K562 (cell line): ENCODE measurements around the gene AGPAT2. TPM values are rescaled to one million over a fixed set of nuclear protein-coding genes. Genes with fewer than 3 reads are reported as not detected.
A peak's percentile ranks its signal among the peaks of the same experiment; 100 is the strongest.

ENCODE experiments used
- CTBP1 ChIP-seq: fragments of 450-650 bp; IDR thresholded peaks from 2 replicates; pipeline ENCODE4 v1.6.1; 2016; ENCODE audit warnings: borderline replicate concordance
- HNRNPH1 ChIP-seq: fragments of 200-400 bp; formaldehyde crosslinking; optimal IDR thresholded peaks from 2 replicates; pipeline ENCODE3; 2017; ENCODE audit warnings: low read depth, mild to moderate bottlenecking, low read length, moderate library complexity
- MED1 ChIP-seq: sonication (generic); formaldehyde crosslinking; IDR thresholded peaks from 2 replicates; pipeline ENCODE4 v1.8.1; 2023; ENCODE audit warnings: missing genetic modification reagents, borderline replicate concordance
- SMARCB1 ChIP-seq: IDR thresholded peaks from 2 replicates; pipeline ENCODE4 v1.6.1; 2011; ENCODE audit warnings: improper control_type of control experiment, low read depth; ENCODE audit not compliant: insufficient read length
- TAF7 ChIP-seq: fragments of 450-650 bp; IDR thresholded peaks from 2 replicates; pipeline ENCODE4 v1.6.1; 2016; ENCODE audit warnings: missing genetic modification characterization, missing compliant biosample characterization
- TBL1XR1 ChIP-seq, 2 experiments: IDR thresholded peaks; 2 replicates each; pipeline ENCODE4 v1.6.1; 2012; ENCODE audit warnings: improper control_type of control experiment in 2 of 2, low read length in 2 of 2, mild to moderate bottlenecking in 1 of 2
- TEAD2 ChIP-seq: fragments of 450-650 bp; IDR thresholded peaks from 2 replicates; pipeline ENCODE4 v1.6.1; 2016; ENCODE audit warnings: missing genetic modification characterization, control low read depth, missing compliant biosample characterization
- ZNF695 ChIP-seq: fragments of 450-650 bp; formaldehyde crosslinking; IDR thresholded peaks from 2 replicates; pipeline ENCODE4 v1.4.0; 2020; ENCODE audit warnings: mild to moderate bottlenecking, moderate library complexity
- polyA plus RNA-seq, 8 experiments: library from polyadenylated mRNA; depleted of rRNA in 4 of 8; stranded (reverse) in 5 of 8; unstranded in 3 of 8; fragments of >200 nt; fragmentation: Nextera tagmentation in 2 of 8; fragmentation: Illumina TruSeq in 1 of 8; extraction: Ambion mirVana in 2 of 8; extraction: Trizol in 1 of 8; gene quantifications; 2 replicates each; pipeline versions ENCODE4 v1.2.1 to v1.2.3, GENCODE V29; 2011 to 2014; ENCODE audit warnings: inconsistent platforms in 1 of 8, missing spikeins in 1 of 8
- total RNA-seq, 7 experiments: library from RNA; depleted of rRNA in 6 of 7; stranded (reverse); fragments of >200 nt in 6 of 7; fragmentation: Illumina TruSeq in 2 of 7; extraction: Trizol in 2 of 7; gene quantifications; 2 replicates each; pipeline versions ENCODE4 v1.2.1 to v1.2.3, GENCODE V29; 2011 to 2021; ENCODE audit warnings: low replicate concordance in 1 of 7
- TF ChIP-seq, protein P1 (sequence below): fragments of 450-650 bp; IDR thresholded peaks from 2 replicates; pipeline ENCODE4 v1.6.1; 2016; ENCODE audit warnings: mild to moderate bottlenecking, moderate library complexity
- TF ChIP-seq, protein P2 (sequence below): fragments of 450-650 bp; formaldehyde crosslinking; IDR thresholded peaks from 2 replicates; pipeline ENCODE4 v1.4.0; 2020; ENCODE audit warnings: mild to moderate bottlenecking, mixed read lengths
- TF ChIP-seq, protein P3 (sequence below): sonication (generic); formaldehyde crosslinking; IDR thresholded peaks from 2 replicates; pipeline ENCODE4 v1.8.0; 2022; ENCODE audit warnings: mild to moderate bottlenecking, missing genetic modification reagents
- TF ChIP-seq, protein P4 (sequence below): sonication (generic); formaldehyde crosslinking; IDR thresholded peaks from 2 replicates; pipeline ENCODE4 v1.8.0; 2022; ENCODE audit warnings: mild to moderate bottlenecking, missing genetic modification reagents

AGPAT2 gene
- total and polyA plus RNA-seq, 9 of the 15 experiments (the other 6 are each of a cell fraction or from before 2014, with no cell fraction given) = 0.13 to 54.5 (median 23.9) TPM

DNA sequence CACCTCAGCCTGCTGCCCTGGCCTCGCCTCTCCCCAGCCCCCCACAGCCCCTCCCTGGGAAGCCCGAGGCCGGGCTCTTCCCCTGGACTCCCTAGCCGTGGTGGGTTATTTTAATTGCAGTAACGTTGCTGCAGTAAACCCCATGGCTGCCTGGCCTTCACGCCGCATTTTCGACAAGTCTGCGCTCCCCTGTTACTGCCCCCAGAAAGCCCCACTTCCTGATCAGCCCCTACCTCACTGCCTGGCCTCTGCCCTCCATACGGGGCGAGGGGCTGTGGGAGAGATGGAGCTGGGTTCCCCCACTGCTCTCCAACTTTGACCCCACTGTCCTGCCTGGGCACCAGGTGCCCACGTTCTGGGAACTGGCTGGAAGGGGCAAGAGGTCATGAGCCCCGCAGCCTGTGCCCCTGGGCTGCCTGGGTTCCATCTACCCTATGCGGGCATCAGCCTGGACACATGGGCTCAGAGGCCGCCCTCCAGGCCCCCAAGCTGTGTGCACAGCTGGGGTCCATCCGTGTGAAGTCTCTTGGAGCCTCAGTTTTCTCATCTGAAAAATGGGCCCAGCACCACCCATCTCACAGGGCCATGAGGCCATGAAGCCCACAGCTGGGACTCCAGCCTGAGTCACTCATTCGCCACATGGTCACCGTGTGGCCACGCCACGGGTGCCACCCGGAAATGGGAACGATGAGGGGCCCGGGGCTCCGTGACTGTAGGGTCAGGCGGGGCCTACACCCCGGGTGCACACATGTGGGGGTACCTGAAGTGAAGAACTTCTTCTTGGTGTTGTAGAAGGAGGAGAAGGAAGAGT, 13.1 kb downstream of the AGPAT2 start (continued):
- TF ChIP-seq HNRNPH1 = no peak
- TF ChIP-seq SMARCB1 = no peak
- TF ChIP-seq, protein P1, sequence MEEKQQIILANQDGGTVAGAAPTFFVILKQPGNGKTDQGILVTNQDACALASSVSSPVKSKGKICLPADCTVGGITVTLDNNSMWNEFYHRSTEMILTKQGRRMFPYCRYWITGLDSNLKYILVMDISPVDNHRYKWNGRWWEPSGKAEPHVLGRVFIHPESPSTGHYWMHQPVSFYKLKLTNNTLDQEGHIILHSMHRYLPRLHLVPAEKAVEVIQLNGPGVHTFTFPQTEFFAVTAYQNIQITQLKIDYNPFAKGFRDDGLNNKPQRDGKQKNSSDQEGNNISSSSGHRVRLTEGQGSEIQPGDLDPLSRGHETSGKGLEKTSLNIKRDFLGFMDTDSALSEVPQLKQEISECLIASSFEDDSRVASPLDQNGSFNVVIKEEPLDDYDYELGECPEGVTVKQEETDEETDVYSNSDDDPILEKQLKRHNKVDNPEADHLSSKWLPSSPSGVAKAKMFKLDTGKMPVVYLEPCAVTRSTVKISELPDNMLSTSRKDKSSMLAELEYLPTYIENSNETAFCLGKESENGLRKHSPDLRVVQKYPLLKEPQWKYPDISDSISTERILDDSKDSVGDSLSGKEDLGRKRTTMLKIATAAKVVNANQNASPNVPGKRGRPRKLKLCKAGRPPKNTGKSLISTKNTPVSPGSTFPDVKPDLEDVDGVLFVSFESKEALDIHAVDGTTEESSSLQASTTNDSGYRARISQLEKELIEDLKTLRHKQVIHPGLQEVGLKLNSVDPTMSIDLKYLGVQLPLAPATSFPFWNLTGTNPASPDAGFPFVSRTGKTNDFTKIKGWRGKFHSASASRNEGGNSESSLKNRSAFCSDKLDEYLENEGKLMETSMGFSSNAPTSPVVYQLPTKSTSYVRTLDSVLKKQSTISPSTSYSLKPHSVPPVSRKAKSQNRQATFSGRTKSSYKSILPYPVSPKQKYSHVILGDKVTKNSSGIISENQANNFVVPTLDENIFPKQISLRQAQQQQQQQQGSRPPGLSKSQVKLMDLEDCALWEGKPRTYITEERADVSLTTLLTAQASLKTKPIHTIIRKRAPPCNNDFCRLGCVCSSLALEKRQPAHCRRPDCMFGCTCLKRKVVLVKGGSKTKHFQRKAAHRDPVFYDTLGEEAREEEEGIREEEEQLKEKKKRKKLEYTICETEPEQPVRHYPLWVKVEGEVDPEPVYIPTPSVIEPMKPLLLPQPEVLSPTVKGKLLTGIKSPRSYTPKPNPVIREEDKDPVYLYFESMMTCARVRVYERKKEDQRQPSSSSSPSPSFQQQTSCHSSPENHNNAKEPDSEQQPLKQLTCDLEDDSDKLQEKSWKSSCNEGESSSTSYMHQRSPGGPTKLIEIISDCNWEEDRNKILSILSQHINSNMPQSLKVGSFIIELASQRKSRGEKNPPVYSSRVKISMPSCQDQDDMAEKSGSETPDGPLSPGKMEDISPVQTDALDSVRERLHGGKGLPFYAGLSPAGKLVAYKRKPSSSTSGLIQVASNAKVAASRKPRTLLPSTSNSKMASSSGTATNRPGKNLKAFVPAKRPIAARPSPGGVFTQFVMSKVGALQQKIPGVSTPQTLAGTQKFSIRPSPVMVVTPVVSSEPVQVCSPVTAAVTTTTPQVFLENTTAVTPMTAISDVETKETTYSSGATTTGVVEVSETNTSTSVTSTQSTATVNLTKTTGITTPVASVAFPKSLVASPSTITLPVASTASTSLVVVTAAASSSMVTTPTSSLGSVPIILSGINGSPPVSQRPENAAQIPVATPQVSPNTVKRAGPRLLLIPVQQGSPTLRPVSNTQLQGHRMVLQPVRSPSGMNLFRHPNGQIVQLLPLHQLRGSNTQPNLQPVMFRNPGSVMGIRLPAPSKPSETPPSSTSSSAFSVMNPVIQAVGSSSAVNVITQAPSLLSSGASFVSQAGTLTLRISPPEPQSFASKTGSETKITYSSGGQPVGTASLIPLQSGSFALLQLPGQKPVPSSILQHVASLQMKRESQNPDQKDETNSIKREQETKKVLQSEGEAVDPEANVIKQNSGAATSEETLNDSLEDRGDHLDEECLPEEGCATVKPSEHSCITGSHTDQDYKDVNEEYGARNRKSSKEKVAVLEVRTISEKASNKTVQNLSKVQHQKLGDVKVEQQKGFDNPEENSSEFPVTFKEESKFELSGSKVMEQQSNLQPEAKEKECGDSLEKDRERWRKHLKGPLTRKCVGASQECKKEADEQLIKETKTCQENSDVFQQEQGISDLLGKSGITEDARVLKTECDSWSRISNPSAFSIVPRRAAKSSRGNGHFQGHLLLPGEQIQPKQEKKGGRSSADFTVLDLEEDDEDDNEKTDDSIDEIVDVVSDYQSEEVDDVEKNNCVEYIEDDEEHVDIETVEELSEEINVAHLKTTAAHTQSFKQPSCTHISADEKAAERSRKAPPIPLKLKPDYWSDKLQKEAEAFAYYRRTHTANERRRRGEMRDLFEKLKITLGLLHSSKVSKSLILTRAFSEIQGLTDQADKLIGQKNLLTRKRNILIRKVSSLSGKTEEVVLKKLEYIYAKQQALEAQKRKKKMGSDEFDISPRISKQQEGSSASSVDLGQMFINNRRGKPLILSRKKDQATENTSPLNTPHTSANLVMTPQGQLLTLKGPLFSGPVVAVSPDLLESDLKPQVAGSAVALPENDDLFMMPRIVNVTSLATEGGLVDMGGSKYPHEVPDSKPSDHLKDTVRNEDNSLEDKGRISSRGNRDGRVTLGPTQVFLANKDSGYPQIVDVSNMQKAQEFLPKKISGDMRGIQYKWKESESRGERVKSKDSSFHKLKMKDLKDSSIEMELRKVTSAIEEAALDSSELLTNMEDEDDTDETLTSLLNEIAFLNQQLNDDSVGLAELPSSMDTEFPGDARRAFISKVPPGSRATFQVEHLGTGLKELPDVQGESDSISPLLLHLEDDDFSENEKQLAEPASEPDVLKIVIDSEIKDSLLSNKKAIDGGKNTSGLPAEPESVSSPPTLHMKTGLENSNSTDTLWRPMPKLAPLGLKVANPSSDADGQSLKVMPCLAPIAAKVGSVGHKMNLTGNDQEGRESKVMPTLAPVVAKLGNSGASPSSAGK = no peak
- TF ChIP-seq, protein P2, sequence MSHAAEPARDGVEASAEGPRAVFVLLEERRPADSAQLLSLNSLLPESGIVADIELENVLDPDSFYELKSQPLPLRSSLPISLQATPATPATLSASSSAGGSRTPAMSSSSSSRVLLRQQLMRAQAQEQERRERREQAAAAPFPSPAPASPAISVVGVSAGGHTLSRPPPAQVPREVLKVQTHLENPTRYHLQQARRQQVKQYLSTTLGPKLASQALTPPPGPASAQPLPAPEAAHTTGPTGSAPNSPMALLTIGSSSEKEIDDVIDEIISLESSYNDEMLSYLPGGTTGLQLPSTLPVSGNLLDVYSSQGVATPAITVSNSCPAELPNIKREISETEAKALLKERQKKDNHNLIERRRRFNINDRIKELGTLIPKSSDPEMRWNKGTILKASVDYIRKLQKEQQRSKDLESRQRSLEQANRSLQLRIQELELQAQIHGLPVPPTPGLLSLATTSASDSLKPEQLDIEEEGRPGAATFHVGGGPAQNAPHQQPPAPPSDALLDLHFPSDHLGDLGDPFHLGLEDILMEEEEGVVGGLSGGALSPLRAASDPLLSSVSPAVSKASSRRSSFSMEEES (CRISPR knock-in tag) = no peak
- TF ChIP-seq TAF7 (tag) = no peak
- TF ChIP-seq TBL1XR1 (IDR thresholded peaks at IDR 0.05; ENCODE audit: low read length in 2 of 2) = no peak
- no peak for TF ChIP-seq CTBP1
- no peak for TF ChIP-seq ZNF695
- TF ChIP-seq MED1 (CRISPR knock-in tag) = no peak
- TF ChIP-seq, protein P3, sequence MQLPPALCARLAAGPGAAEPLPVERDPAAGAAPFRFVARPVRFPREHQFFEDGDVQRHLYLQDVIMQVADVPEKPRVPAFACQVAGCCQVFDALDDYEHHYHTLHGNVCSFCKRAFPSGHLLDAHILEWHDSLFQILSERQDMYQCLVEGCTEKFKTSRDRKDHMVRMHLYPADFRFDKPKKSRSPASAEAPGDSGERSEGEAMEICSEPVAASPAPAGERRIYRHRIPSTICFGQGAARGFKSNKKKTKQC (CRISPR knock-in tag) = 0 out of 2 replicates have a peak, but pooled peaks have one; percentile 20
- TF ChIP-seq, protein P4, sequence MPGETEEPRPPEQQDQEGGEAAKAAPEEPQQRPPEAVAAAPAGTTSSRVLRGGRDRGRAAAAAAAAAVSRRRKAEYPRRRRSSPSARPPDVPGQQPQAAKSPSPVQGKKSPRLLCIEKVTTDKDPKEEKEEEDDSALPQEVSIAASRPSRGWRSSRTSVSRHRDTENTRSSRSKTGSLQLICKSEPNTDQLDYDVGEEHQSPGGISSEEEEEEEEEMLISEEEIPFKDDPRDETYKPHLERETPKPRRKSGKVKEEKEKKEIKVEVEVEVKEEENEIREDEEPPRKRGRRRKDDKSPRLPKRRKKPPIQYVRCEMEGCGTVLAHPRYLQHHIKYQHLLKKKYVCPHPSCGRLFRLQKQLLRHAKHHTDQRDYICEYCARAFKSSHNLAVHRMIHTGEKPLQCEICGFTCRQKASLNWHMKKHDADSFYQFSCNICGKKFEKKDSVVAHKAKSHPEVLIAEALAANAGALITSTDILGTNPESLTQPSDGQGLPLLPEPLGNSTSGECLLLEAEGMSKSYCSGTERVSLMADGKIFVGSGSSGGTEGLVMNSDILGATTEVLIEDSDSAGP (CRISPR knock-in tag) = no peak
- TF ChIP-seq TEAD2 (tag) = no peak
